Subcutaneous abdominal adipose tissue (tissue), 5 donors: ENCODE data around the gene VARS1.
"Not testable (repeated sequence)": the region's sequence is repeated elsewhere in the genome, so short reads cannot be mapped to it uniquely, and the experiment has no call there.

Experiments used
- H3K27ac ChIP-seq: one replicate; pipeline ENCODE4 v1.7.0; 2013; ENCODE audit warnings: low read depth, mild to moderate bottlenecking, inconsistent platforms, low read length, moderate library complexity
- H3K27me3 ChIP-seq, 5 donors: one replicate each; pipeline ENCODE4 v1.7.0; 2013; ENCODE audit warnings: low read length in 5 of 5, inconsistent platforms in 1 of 5; ENCODE audit not compliant: control insufficient read depth in 5 of 5, insufficient read depth in 4 of 5
- H3K36me3 ChIP-seq, 5 donors: one replicate each; pipeline ENCODE4 v1.7.0; 2013; ENCODE audit warnings: low read length in 5 of 5; ENCODE audit not compliant: control insufficient read depth in 5 of 5, insufficient read depth in 5 of 5
- H3K4me1 ChIP-seq, 5 donors: one replicate each; pipeline ENCODE4 v1.7.0; 2013; ENCODE audit warnings: low read length in 5 of 5, mild to moderate bottlenecking in 3 of 5, moderate library complexity in 1 of 5; ENCODE audit not compliant: control insufficient read depth in 5 of 5, insufficient read depth in 5 of 5
- H3K4me3 ChIP-seq, 5 donors: one replicate each; pipeline ENCODE4 v1.7.0; 2013; ENCODE audit warnings: low read length in 5 of 5, low read depth in 1 of 5
- H3K9ac ChIP-seq, 5 donors: one replicate each; pipeline ENCODE4 v1.7.0; 2013; ENCODE audit warnings: low read length in 5 of 5, mild to moderate bottlenecking in 4 of 5, moderate library complexity in 3 of 5
- H3K9me3 ChIP-seq, 5 donors: one replicate each; pipeline ENCODE4 v1.7.0; 2013; ENCODE audit warnings: low read length in 5 of 5; ENCODE audit not compliant: control insufficient read depth in 5 of 5
- donor health status: healthy.
- donor health status: healthy.
- donor health status: healthy.
- donor health status: healthy.
- donor health status: healthy.

Gene VARS1

GRCh38 chr6:31813465-31813849 is 17.9 kb upstream of the VARS1 start:
- H3K4me3 ChIP-seq = peak overlapping the region in 3 of 5 donors; percentile 37 to 54 (median 49)
- no peaks in the 10 kb centered on the region for H3K27me3 ChIP-seq
- peak overlapping the region; percentile 100 for H3K27ac ChIP-seq
- H3K9ac ChIP-seq = peak overlapping the region; percentile 45 to 98 (median 80)
- peaks cover 13 to 25% (median 22%) of the 10 kb centered on the region in 5 donors for H3K4me1 ChIP-seq
- no peaks in the 10 kb centered on the region for H3K36me3 ChIP-seq
- no peaks in the 10 kb centered on the region for H3K9me3 ChIP-seq

GRCh38 chr6:31811645-31812044 is 16.1 kb upstream of the VARS1 start:
- Histone ChIP-seq H3K9me3 (no peaks in the 10 kb centered on the region), H3K9ac (no peak overlapping the region), H3K36me3 (no peaks in the 10 kb centered on the region), H3K4me1 (peaks cover 8 to 14% (median 13%) of the 10 kb centered on the region in 5 donors), H3K4me3 (no peak overlapping the region), H3K27me3 (no peaks in the 10 kb centered on the region), H3K27ac (no peak overlapping the region)

GRCh38 chr6:31808599-31808998 is 13.0 kb upstream of the VARS1 start:
- not testable (repeated sequence) for H3K9me3 ChIP-seq, H3K4me3 ChIP-seq, H3K27me3 ChIP-seq, H3K36me3 ChIP-seq, H3K27ac ChIP-seq, H3K9ac ChIP-seq
- H3K4me1 ChIP-seq = peaks cover under 1 to 20% (median 16%) of the 10 kb centered on the region in 5 donors

- Histone ChIP-seq H3K27ac (peak within 1 kb of the TSS; percentile 93), H3K36me3 (peaks cover 0 to 8% (median 0%) of the 10 kb centered on the region in 5 donors), H3K4me1 (peaks cover 0 to 15% (median 12%) of the 10 kb centered on the region in 5 donors), H3K9me3 (no peaks in the 10 kb centered on the region), H3K4me3 (peak within 1 kb of the TSS; percentile 66 to 86 (median 67)), H3K27me3 (no peaks in the 10 kb centered on the region), H3K9ac (peak within 1 kb of the TSS; percentile 16 to 91 (median 78))
Observed at GRCh38 chr6:31806470-31807272, 11.1 kb upstream of the VARS1 start, which contains the start of gene LSM2. TSS of gene LSM2 (minus strand) at chr6:31806966. CDS start at chr6:31806757, 209 bp downstream.

- no peaks in the 10 kb centered on the region for H3K27me3 ChIP-seq
- peaks cover 0 to 12% (median 0%) of the 10 kb centered on the region in 5 donors for H3K36me3 ChIP-seq
- no peaks in the 10 kb centered on the region for H3K9me3 ChIP-seq
Observed at GRCh38 chr6:31805939-31806469, 10.5 kb upstream of the VARS1 start.

GRCh38 chr6:31801031-31801927 is 5.7 kb upstream of the VARS1 start:
- H3K4me3 ChIP-seq, H3K9me3 ChIP-seq, H3K27ac ChIP-seq, H3K27me3 ChIP-seq, H3K9ac ChIP-seq: not testable (repeated sequence)
- peaks cover 0 to 15% (median 3%) of the 10 kb centered on the region in 5 donors for H3K36me3 ChIP-seq
- peaks cover 0 to 16% (median 10%) of the 10 kb centered on the region in 5 donors for H3K4me1 ChIP-seq

More at GRCh38 chr6:31805939-31806469, 10.5 kb upstream of the VARS1 start:
- Histone ChIP-seq H3K27ac (peak overlapping the region; percentile 93), H3K9ac (peak overlapping the region; percentile 16 to 91 (median 78)), H3K4me1 (peaks cover 0 to 15% (median 12%) of the 10 kb centered on the region in 5 donors), H3K4me3 (peak overlapping the region; percentile 66 to 86 (median 67))

GRCh38 chr6:31799781-31800180 is 4.2 kb upstream of the VARS1 start:
- no peak overlapping the region for H3K9ac ChIP-seq
- H3K4me1 ChIP-seq = peaks cover 0 to 16% (median 12%) of the 10 kb centered on the region in 5 donors
- peaks cover 0 to 15% (median 3%) of the 10 kb centered on the region in 5 donors for H3K36me3 ChIP-seq
- H3K27me3 ChIP-seq = no peaks in the 10 kb centered on the region
- H3K9me3 ChIP-seq = no peaks in the 10 kb centered on the region
- H3K4me3 ChIP-seq = no peak overlapping the region
- no peak overlapping the region for H3K27ac ChIP-seq

- Histone ChIP-seq H3K4me3 (no peak overlapping the region), H3K27ac (peak overlapping the region; percentile 5), H3K27me3 (no peaks in the 10 kb centered on the region), H3K9ac (no peak overlapping the region), H3K9me3 (no peaks in the 10 kb centered on the region), H3K36me3 (peaks cover 2 to 16% (median 3%) of the 10 kb centered on the region in 5 donors), H3K4me1 (peaks cover 0 to 26% (median 20%) of the 10 kb centered on the region in 5 donors)
Observed at GRCh38 chr6:31797588-31797987, 2.0 kb upstream of the VARS1 start.

- Histone ChIP-seq H3K4me1 (peaks cover 0 to 26% (median 20%) of the 10 kb centered on the region in 5 donors), H3K4me3 (no peak overlapping the region), H3K27ac (peak overlapping the region; percentile 5), H3K9me3 (no peaks in the 10 kb centered on the region), H3K9ac (no peak overlapping the region), H3K27me3 (no peaks in the 10 kb centered on the region), H3K36me3 (peaks cover 3 to 21% (median 8%) of the 10 kb centered on the region in 5 donors)
Observed at GRCh38 chr6:31796993-31797385, 1.4 kb upstream of the VARS1 start.
